Activated CD4-positive, alpha-beta T cell treated with anti-CD3 and anti-CD28 coated beads, Interleukin-2, Interleukin-4, amounts not matched to agents 100 ng/mL and 50 ng/mL, durations not matched to agents 16 hours and 8 hours (primary cell): ENCODE measurements around the gene TOGARAM1.

ENCODE experiments used
- DNase-seq: peaks from one replicate; pipeline ENCODE4 v3.0.0-alpha.2; 2020; ENCODE audit warnings: low spot score

TOGARAM1 gene

DNA sequence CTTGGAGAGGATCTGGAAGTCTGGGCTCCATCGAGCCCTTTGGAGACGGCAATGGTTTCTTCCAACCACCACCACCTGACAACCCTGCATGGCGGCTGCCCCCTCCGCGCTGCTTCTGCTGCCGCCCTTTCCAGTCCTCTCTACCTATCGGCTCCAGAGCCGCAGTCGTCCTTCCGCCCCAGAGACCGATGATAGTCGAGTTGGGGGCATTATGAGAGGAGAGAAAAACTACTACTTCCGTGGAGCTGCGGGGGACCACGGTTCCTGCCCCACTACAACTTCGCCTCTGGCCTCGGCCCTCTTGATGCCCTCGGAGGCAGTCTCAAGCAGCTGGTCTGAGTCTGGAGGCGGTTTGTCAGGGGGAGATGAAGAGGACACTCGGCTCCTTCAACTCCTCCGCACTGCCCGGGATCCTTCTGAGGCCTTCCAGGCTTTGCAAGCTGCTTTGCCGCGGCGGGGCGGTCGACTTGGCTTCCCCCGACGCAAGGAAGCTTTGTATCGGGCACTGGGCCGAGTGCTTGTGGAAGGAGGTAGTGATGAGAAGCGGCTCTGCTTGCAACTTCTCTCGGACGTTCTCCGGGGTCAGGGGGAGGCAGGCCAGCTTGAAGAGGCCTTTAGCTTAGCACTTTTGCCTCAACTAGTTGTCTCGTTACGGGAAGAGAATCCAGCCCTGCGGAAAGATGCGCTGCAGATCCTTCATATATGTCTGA is 499 bp downstream of the TOGARAM1 start:
- DNase-seq = no peak

DNA sequence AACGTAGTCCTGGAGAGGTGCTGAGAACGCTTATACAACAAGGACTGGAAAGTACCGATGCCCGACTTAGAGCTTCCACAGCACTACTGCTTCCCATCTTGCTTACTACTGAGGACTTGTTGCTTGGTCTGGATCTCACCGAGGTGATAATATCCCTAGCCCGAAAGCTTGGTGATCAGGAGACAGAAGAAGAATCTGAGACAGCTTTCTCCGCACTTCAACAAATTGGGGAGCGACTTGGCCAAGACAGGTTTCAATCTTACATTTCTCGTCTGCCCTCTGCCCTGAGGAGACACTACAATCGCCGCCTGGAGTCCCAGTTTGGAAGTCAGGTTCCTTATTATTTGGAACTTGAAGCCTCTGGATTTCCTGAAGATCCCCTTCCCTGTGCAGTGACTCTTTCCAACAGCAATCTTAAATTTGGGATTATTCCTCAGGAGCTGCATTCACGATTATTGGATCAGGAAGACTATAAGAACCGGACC is 1.1 kb downstream of the TOGARAM1 start:
- peak; percentile 3 for DNase-seq

DNA sequence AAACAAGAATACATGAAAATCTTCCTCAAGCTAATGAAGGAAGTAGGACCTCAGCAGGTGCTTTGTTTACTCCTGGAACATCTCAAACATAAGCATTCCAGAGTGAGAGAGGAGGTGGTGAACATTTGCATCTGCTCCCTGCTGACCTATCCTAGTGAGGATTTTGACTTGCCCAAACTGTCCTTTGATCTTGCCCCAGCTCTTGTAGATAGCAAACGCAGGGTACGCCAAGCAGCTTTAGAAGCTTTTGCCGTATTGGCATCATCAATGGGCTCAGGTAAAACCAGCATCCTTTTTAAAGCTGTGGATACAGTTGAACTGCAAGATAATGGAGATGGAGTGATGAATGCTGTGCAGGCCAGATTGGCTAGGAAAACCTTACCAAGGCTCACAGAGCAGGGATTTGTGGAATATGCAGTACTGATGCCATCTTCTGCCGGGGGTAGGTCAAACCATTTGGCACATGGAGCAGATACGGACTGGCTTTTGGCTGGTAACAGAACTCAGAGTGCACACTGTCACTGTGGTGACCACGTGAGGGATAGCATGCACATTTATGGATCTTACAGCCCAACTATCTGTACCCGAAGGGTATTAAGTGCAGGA is 1.9 kb downstream of the TOGARAM1 start:
- no peak for DNase-seq

DNA sequence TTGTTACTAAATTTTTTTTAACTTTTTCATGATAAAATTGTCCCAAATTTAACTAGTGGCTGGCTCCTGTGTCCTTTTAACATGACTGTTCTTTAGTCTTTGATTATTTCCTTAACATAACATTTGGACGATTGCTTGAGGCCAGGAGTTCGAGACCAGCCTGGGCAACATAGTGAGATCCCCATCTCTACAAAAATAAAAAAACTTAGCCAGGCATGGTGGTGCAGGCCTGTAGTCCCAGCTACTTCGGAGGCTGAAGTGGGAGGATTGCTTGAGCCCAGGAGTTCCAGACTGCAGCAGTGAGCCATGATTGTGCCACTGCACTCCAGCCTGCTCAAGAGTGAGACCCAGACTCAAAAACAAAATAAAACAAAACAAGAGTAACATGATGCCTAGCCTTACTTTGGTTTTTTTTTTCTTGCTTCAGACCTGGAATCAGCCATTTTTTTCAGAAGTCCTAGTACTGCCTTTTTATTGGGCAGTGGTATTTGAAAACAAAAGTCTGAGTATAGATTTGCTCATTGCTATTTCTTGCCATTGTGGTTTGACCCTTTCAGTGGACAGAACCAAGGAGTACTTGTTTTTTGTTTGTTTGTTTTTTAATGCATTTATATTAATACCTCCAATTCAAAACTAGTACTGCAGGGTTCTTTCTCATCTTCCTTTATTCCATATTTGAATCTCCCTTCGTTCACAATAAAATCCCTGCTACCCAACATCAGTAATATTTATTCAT is 4.8 kb downstream of the TOGARAM1 start:
- DNase-seq = no peak

GRCh38 chr14:44968714-44969113 is 6.7 kb downstream of the TOGARAM1 start:
- no peak for DNase-seq

DNA sequence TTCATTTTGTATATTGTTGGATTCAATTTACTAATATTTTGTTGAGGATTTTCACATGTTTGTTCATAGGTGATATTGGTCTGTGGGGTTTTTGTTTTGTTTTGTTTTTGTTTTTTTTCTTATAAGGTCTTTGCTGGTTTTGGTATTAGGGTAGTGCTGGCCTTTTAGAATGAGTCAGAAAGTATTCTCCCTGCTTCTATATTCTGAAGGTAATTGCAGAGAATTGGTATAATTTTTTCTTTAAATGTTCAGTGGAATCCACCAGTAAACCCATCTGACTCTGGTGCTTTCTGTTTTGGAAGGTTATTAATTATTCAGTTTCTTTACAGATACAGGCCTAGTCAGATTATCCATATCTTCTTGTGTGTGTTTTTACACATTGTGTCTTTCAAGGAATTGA is 8.9 kb downstream of the TOGARAM1 start:
- DNase-seq = no peak

DNA sequence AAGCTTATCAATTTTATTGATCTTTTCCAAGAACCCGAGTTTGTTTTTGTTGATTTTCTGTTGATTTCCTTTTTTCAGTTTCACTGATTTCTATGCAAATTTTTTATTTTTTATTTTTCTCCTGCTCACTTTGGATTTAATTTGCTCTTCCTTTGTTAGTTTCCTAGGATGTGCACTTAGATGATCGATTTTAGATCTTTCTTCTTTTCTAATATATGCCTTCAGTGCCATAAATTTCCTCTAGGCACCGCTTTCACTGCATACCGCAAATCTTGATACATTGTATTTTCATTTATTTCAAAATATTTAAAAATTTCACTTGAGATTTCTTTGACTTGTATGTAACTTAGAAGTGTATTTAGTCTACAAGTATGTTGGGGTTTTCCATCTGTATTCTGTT is 9.5 kb downstream of the TOGARAM1 start:
- no peak for DNase-seq

DNA sequence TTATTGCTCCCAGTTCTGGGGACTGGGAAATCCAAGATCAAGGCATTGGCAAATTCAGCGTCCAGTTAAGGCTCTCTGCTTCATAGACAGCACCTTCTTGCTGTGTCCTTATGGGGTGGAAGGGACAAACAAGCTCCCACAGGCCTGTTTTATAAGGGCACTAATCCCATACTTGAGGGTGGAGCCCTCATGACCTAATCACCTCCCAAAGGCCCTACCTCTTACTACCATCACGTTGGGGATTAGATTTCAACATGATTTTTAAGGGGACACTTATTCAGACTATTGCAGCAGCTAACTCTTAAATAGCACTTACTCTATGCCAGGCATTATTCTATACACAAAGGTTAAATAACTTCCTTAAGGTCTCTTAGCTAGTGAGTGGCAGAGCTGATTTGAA is 17.3 kb downstream of the TOGARAM1 start:
- no peak for DNase-seq

DNA sequence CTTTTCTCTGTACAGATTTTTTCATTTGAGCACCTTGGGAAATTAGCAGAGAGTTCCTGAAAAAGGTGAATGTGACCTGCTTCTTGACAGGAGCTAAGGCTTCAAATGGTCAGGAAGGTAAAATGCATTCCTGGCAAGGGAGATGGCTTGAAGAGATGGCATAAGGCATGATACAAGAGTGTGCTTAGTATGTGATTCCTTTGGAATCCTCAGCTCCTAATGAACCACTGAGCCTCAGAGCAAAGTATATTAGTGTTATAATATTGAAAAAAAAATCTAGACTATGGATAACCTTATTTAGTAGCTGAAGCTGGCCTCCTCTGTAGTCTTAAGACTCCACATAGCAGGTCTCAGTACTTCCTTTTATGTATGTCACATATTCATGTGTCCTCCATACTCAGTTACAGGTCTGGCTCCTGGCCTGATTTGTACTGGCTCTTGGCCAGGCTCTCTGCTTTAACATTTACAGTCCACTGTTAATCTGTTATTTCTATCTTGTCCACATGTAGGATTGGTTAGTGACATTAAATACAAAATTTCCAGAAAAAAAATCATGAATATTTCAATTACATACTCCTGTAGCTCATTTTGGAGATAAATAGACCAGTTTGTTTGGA is 17.9 kb downstream of the TOGARAM1 start:
- no peak for DNase-seq

GRCh38 chr14:44981198-44981597 is 19.2 kb downstream of the TOGARAM1 start:
- DNase-seq = no peak

DNA sequence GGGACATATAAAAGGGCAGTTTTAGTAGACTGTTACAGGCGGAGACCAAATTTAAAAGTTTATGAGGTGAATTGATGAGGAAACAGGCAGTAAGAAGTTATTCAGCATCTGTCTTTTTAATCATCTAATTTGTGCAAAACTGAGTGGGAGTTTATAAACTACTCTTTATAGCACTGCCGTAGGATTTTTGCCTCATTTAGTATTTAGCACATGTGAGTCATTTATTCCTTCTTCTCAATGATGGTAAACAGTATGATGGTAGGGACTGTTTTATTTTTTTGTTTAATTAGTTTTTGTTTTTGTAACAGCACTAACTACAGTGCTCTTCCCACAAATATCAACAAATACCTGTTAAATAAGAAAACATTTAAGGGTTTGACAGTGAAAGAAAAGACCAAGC is 20.6 kb downstream of the TOGARAM1 start:
- no peak for DNase-seq

DNA sequence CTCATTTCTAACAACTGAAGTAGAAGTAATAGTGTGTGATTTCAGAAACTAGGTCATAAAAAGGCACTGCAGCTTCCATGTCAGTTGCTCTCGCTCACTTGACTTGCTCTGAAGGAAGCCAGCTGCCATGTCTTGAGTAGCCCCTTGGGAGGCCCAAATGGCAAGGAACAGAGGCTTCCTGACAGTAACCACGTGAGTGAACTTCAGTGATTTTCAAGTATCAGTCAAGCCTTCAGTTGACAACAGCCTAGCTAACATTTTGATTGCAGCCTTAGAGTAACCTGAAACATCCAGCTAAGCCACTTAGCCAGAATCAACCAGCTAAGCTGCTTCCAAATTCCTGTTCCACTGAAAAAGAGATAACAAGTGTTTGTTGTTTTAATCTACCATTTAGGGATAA is 26.7 kb downstream of the TOGARAM1 start:
- no peak for DNase-seq

- DNase-seq = no peak
These were observed 27.8 kb downstream of the TOGARAM1 start for GRCh38 chr14:44989497-44990440.

- DNase-seq = no peak
These were observed 28.5 kb downstream of the TOGARAM1 start for GRCh38 chr14:44990533-44990932.

DNA sequence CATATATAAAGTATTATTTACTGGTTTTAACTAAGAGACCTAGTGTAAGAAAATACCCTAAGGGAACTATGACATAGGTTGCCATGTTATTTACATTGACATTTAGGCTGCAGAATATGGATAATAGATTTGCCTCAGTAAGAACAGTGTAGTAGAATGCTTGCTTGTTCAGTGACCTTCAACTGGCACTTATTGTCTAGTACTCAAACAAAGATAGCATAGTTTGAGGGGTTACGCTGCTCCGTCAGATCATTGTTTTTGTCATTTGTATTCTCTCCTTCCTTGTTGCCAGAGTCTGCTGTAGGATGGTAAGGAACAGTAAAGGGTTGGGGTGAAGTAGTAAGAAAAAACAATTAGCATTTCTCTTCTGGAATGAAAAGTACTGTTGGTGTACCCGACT is 33.2 kb downstream of the TOGARAM1 start:
- no peak for DNase-seq

GRCh38 chr14:44995770-44996294 is 33.8 kb downstream of the TOGARAM1 start:
- DNase-seq = no peak

- DNase-seq = no peak
These were observed 41.9 kb downstream of the TOGARAM1 start for GRCh38 chr14:45003924-45004323.

DNA sequence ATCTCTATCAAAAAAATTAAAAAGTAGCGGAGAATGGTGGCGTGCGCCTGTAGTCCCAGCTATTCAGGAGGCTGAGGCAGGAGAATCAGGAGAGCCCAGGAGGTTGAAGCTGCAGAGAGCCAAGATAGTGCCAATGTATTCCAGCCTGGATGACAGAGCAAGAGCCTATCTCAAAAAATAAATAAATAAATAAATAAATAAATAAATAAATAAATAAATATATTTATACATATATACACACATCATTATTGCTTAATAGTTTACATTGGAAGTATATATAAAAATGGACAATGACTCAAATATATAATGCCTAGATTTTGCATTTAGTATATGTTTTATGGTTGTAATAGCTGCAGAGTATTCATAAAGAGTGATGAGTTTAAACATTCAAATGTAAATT is 53.1 kb downstream of the TOGARAM1 start:
- no peak for DNase-seq

GRCh38 chr14:45028107-45028626 is 66.2 kb downstream of the TOGARAM1 start:
- no peak for DNase-seq

DNA sequence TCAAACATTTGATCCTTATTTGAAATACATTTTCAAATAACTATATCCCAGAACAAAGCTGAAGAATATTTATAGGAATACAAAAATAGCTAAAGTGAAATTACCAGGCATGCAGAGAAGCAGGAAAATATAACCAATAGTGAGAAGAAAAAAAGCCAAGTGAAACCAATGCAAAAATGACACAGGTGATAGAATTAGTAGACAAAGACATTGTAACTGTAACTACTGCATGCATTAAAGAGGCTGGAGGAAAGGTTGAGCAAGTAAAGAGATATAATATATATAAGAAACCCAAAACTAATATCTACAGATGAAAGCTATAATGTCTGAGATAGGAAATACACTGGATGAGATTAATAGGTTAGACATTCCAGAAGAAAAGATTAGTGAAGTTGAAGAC is 72.7 kb downstream of the TOGARAM1 start:
- DNase-seq = no peak

DNA sequence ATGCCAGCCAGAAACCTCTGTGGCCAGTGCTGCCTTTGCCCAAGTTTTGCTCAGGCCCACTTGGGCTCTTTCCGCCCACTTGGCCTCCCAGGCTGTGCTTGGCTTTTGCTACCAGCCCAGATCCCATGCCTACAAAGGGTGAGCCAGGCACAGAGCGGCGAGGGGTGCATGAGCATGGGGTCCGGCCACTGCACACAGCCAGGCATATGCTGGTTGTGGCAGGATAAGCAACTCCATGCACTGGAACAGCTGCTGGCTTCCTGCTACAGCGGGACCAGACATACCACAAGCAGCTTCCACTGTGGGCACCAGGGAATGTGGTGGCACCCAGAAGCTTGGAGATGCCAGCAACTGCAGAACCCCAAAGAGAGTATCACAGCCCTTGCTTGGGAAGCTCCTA is 76.3 kb downstream of the TOGARAM1 start:
- DNase-seq = no peak
